NCI-H2171 (cell line): ENCODE results near the gene TMEM179.

Experiments
- DNase-seq: peaks from one replicate; lab custom pipeline; 2025; lab: John Stamatoyannopoulos, UW

The TMEM179 gene

GRCh38 chr14:104598910-104599273 lies 5.7 kb downstream of the TMEM179 start:
- no peak for DNase-seq

GRCh38 chr14:104598039-104598909 lies 6.3 kb downstream of the TMEM179 start:
- DNase-seq = no peak

GRCh38 chr14:104597576-104597975 lies 7.0 kb downstream of the TMEM179 start:
- DNase-seq = no peak

- DNase-seq = no peak
Measured at GRCh38 chr14:104596927-104597351, 7.6 kb downstream of the TMEM179 start.

GRCh38 chr14:104596451-104596918 lies 8.1 kb downstream of the TMEM179 start:
- no peak for DNase-seq

GRCh38 chr14:104595911-104596450 lies 8.6 kb downstream of the TMEM179 start:
- DNase-seq = no peak

- DNase-seq = no peak
Measured at GRCh38 chr14:104595116-104595675, 9.4 kb downstream of the TMEM179 start.

- DNase-seq = no peak
Measured at GRCh38 chr14:104594310-104595046, 10.1 kb downstream of the TMEM179 start.

GRCh38 chr14:104593710-104594136 lies 10.8 kb downstream of the TMEM179 start:
- DNase-seq = no peak

- no peak for DNase-seq
Measured at GRCh38 chr14:104593241-104593701, 11.3 kb downstream of the TMEM179 start.

GRCh38 chr14:104592785-104593184 lies 11.8 kb downstream of the TMEM179 start:
- no peak for DNase-seq

GRCh38 chr14:104592292-104592672 lies 12.3 kb downstream of the TMEM179 start:
- no peak for DNase-seq

GRCh38 chr14:104591506-104592291 lies 12.9 kb downstream of the TMEM179 start:
- no peak for DNase-seq

GRCh38 chr14:104591031-104591430 lies 13.5 kb downstream of the TMEM179 start:
- DNase-seq = no peak

- DNase-seq = no peak
Measured at GRCh38 chr14:104590240-104590965, 14.2 kb downstream of the TMEM179 start.

- no peak for DNase-seq
Measured at GRCh38 chr14:104589338-104590195, 15.0 kb downstream of the TMEM179 start.

GRCh38 chr14:104588066-104588857 lies 16.3 kb downstream of the TMEM179 start:
- DNase-seq = no peak

- DNase-seq = no peak
Measured at GRCh38 chr14:104587641-104588040, 16.9 kb downstream of the TMEM179 start.
